ENCODE results near the gene TGM4. TPM values are rescaled to one million over a fixed set of nuclear protein-coding genes. Genes with fewer than 3 reads are reported as not detected.

The TGM4 gene
- total and polyA plus RNA-seq, 5 donors, result not detected

DNA sequence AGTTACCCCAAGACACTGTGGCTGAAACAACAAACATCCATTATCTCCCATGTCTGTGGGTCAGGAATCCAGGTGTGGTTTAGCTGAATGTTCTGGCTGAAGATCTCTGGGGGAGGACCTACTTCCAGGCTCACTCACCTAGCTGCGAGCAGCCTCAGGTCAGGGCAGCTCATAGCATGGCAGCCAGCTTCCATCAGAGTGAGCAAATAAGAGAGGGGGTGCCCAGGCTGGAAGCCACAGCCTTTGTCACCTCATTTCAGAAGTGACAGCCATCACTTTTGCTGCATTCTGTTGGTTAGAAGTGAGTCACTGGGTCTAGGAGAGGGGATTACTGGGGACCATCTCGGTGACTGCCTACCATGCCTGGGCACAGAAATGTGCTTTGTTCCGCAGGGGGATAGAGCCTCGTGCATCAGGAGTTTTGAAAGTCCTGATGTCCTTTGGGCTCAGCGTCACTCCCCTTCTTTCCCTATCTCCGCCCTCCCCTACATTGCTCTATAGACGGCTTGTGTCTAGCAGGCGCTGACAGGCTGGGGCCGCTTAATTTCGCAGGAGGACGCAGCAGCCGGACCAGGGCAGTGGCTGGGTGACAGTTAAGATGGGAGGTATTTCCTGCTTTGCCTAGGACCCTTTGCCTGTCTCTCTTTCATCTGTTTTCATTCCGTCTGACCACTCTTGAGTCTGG, 25.4 kb downstream of the TGM4 start:
- intact Hi-C loops (cut with DNase I), result no loop called here
- Histone ChIP-seq H3K27me3 (ENCODE audit: control insufficient read depth, insufficient read depth) (no peaks in the 10 kb centered on the region), H3K4me3 (ENCODE audit: low read length) (no peak overlapping the region), H3K9me3 (ENCODE audit: control insufficient read depth, low read length) (no peaks in the 10 kb centered on the region), H3K4me1 (ENCODE audit: control insufficient read depth, insufficient read depth, low read length) (no peaks in the 10 kb centered on the region), H3K27ac (ENCODE audit: low read length) (no peak overlapping the region)
- WGBS, result 34% methylated on average over 13 of the region's 13 CpGs
- no peak for ATAC-seq
- DNase-seq, result no peak

DNA sequence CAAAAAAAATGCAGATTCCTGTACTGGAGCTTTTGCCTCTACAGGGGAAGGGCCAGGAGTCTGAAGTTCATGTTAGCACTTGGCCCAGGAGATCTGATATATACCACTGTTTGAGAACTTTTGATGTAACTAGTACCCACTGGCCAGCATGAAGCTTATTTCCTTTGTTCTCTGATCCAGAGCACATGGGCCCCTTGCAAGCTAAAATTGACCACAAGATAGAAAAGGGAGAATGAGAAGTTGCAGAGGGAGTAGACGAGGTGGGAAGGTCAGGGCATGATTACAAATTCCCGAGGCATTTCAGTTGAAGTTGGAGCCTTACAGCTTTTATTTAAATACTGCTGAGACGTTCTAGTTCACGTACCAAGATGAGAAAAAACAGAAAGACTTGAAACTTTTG, 28.2 kb downstream of the TGM4 start:
- WGBS, result 47% methylated on average over 4 of the region's 4 CpGs
- DNase-seq, result no peak
- intact Hi-C loops (cut with DNase I), result no loop called here
- no peak overlapping the region for H3K4me3 ChIP-seq (ENCODE audit: low read length)
- H3K9me3 ChIP-seq (ENCODE audit: control insufficient read depth, low read length), result no peaks in the 10 kb centered on the region
- no peaks in the 10 kb centered on the region for H3K27me3 ChIP-seq (ENCODE audit: control insufficient read depth, insufficient read depth)
- no peaks in the 10 kb centered on the region for H3K4me1 ChIP-seq (ENCODE audit: control insufficient read depth, insufficient read depth, low read length)
- H3K27ac ChIP-seq (ENCODE audit: low read length), result no peak overlapping the region
- no peak for ATAC-seq

DNA sequence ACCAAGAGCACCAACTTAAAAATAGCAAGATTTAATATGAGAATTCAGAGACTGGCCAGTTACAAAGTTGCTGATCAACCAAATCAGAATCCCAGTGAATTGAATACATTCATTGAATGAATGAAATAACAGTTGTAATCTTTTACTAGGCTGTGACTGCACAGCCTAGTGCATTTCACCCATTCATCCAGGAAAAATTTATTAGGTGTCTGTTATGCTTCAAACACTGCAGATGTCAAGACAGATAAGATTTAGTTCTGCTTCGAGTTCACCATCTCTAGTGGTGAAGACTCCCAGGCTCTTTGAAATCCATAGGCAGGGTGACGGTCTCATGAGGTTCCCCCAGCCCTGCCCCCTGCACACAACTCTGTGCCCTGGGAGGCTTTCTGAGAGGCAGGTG, 28.9 kb downstream of the TGM4 start:
- DNase-seq (no peak), ATAC-seq (no peak)
- H3K4me1 ChIP-seq (ENCODE audit: control insufficient read depth, insufficient read depth, low read length), result no peaks in the 10 kb centered on the region
- H3K27me3 ChIP-seq (ENCODE audit: control insufficient read depth, insufficient read depth), result no peaks in the 10 kb centered on the region
- H3K27ac ChIP-seq (ENCODE audit: low read length), result no peak overlapping the region
- no peaks in the 10 kb centered on the region for H3K9me3 ChIP-seq (ENCODE audit: control insufficient read depth, low read length)
- no peak overlapping the region for H3K4me3 ChIP-seq (ENCODE audit: low read length)
- intact Hi-C loops (cut with DNase I), result no loop called here
- WGBS, result 48% methylated on average over 2 of the region's 2 CpGs

DNA sequence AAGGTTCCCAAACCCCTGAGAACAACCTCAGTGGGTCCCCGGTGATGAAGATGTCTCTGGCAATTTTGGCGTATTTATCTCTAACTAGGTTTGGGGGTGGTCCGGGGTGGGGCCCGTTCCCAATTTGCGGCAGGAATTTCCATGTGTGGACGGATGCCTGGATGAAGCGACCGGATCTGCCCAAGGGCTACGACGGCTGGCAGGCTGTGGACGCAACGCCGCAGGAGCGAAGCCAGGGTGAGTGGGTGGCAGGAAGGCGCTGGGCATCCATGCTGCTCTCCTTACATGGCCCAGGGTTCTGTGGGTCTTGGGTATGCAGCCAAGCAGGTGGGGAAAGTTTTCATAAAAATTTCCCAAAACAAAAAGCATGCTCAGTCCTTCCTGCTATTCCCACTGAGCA, 29.3 kb downstream of the TGM4 start:
- H3K27ac ChIP-seq (ENCODE audit: low read length), result no peak overlapping the region
- 90% methylated on average over 15 of the region's 15 CpGs for WGBS
- no peak overlapping the region for H3K4me3 ChIP-seq (ENCODE audit: low read length)
- no peaks in the 10 kb centered on the region for H3K9me3 ChIP-seq (ENCODE audit: control insufficient read depth, low read length)
- DNase-seq (no peak), ATAC-seq (no peak)
- intact Hi-C loops (cut with DNase I), result no loop called here
- no peaks in the 10 kb centered on the region for H3K4me1 ChIP-seq (ENCODE audit: control insufficient read depth, insufficient read depth, low read length)
- H3K27me3 ChIP-seq (ENCODE audit: control insufficient read depth, insufficient read depth), result no peaks in the 10 kb centered on the region

DNA sequence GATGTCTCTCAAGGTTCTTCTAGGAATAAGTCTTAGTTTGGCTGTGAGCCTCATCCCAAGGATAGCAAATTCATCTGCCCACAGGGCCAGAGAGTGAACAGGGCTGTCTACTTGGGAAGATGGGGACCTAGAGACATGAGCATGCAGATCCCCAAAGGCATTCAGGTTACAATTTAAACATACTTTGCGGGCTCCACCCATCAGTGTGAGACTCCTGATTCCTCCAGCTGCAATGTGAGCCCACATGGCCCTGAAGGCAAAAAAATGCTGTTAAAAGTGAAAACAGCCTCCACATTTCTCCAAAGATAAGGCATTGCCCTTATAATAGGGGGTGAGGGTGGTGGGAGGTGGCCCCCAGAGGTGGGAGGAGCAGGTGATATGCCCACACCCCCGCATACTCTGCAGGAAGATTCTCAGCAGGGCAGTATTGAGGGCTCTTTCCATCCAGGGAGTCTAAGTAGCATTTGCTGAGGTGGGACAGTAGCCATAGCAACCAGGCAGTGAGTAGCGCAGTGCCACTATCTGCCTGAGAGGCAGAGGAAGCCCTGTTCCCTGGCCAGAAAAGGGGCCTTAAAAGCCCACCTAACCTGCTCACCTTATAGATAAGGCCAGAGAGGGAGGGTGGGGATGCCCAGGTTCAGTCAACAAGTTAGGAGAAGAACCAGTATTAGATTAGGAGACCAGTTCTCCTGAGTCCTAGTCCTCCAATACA, 31.2 kb downstream of the TGM4 start:
- no peak overlapping the region for H3K4me3 ChIP-seq (ENCODE audit: low read length)
- H3K9me3 ChIP-seq (ENCODE audit: control insufficient read depth, low read length), result no peaks in the 10 kb centered on the region
- no peaks in the 10 kb centered on the region for H3K4me1 ChIP-seq (ENCODE audit: control insufficient read depth, insufficient read depth, low read length)
- no peak overlapping the region for H3K27ac ChIP-seq (ENCODE audit: low read length)
- DNase-seq (no peak), ATAC-seq (no peak)
- intact Hi-C loops (cut with DNase I), result no loop called here
- no peaks in the 10 kb centered on the region for H3K27me3 ChIP-seq (ENCODE audit: control insufficient read depth, insufficient read depth)
- WGBS, result 88% methylated on average over 3 of the region's 3 CpGs

DNA sequence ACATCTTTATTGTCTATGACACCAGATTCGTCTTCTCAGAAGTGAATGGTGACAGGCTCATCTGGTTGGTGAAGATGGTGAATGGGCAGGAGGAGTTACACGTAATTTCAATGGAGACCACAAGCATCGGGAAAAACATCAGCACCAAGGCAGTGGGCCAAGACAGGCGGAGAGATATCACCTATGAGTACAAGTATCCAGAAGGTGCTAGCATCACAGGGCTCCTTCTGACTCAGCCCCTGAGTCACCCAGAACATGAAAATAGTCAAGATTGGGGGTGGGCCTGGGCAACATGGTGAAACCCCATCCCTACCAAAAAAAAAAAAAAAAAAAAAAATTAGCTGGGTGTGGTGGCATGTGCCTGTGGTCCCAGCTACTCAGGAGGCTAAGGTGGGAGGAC, 32.6 kb downstream of the TGM4 start:
- no peak for ATAC-seq
- WGBS, result 84% methylated on average over 4 of the region's 4 CpGs
- no peaks in the 10 kb centered on the region for H3K4me1 ChIP-seq (ENCODE audit: control insufficient read depth, insufficient read depth, low read length)
- DNase-seq, result no peak
- no peaks in the 10 kb centered on the region for H3K9me3 ChIP-seq (ENCODE audit: control insufficient read depth, low read length)
- H3K27ac ChIP-seq (ENCODE audit: low read length), result no peak overlapping the region
- H3K4me3 ChIP-seq (ENCODE audit: low read length), result no peak overlapping the region
- no peaks in the 10 kb centered on the region for H3K27me3 ChIP-seq (ENCODE audit: control insufficient read depth, insufficient read depth)
- intact Hi-C loops (cut with DNase I), result no loop called here

DNA sequence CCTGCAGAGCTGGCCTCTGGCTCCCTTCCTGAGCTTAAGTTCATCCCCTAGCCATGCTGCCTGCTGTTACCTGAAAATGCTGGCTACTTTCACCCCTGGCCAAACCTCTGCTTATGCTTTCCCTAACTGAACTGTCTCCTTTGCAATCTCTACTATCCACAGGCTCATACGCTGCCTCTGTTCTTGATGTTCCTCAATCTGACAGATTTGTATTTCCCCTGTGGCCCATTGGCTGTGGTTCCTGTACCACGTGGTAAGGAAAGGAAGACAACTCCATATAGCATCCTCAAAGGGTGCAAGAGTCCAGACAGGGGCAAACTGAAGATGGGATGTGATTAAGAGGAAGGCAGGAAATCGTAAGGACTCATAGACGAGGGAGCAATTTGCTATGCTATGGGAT, 33.2 kb downstream of the TGM4 start:
- Histone ChIP-seq H3K4me3 (ENCODE audit: low read length) (no peak overlapping the region), H3K4me1 (ENCODE audit: control insufficient read depth, insufficient read depth, low read length) (no peaks in the 10 kb centered on the region), H3K27ac (ENCODE audit: low read length) (no peak overlapping the region), H3K27me3 (ENCODE audit: control insufficient read depth, insufficient read depth) (no peaks in the 10 kb centered on the region), H3K9me3 (ENCODE audit: control insufficient read depth, low read length) (no peaks in the 10 kb centered on the region)
- 66% methylated on average over 4 of the region's 4 CpGs for WGBS
- intact Hi-C loops (cut with DNase I), result no loop called here
- DNase-seq, result no peak
- ATAC-seq, result no peak

DNA sequence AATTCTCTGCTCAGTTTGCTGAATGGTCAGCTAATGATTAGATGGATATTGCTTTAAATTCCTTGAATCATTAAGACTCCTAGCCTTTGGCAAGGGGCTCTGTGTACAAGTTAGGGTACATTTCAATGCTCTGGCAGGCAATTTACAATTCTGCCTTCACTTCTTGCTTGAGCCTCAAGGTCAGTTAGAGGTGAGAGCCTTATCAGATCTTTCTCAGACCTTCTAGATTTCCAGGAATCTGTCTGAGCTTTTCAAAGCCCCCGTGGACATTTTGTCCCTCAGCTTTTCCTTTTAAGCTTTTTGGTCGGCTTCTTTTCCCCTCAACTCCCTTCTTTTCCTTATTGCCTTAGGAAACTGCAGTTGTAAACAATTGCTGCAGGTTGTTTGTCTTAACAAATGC, 34.7 kb downstream of the TGM4 start:
- no peaks in the 10 kb centered on the region for H3K27me3 ChIP-seq (ENCODE audit: control insufficient read depth, insufficient read depth)
- DNase-seq (no peak), ATAC-seq (no peak)
- H3K4me3 ChIP-seq (ENCODE audit: low read length), result no peak overlapping the region
- intact Hi-C loops (cut with DNase I), result no loop called here
- H3K9me3 ChIP-seq (ENCODE audit: control insufficient read depth, low read length), result no peaks in the 10 kb centered on the region
- H3K27ac ChIP-seq (ENCODE audit: low read length), result no peak overlapping the region
- H3K4me1 ChIP-seq (ENCODE audit: control insufficient read depth, insufficient read depth, low read length), result no peaks in the 10 kb centered on the region
- 64% methylated on average over 2 of the region's 2 CpGs for WGBS

DNA sequence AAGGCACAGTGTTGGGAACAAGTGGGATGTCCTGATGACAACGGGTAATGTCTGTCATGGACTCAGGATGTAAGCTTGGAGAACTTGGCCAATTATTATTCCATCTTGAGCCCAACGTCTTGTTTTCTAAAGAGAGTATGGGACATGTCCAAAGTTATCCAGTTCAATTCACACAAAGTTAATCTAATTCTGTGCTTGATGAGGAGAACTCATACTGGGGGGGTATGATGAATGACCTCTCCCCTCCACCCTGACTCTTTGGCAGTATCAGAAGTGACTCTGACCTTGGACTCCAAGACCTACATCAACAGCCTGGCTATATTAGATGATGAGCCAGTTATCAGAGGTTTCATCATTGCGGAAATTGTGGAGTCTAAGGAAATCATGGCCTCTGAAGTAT, 36.3 kb downstream of the TGM4 start:
- Histone ChIP-seq H3K4me3 (ENCODE audit: low read length) (no peak overlapping the region), H3K9me3 (ENCODE audit: control insufficient read depth, low read length) (no peaks in the 10 kb centered on the region), H3K27ac (ENCODE audit: low read length) (no peak overlapping the region), H3K27me3 (ENCODE audit: control insufficient read depth, insufficient read depth) (no peaks in the 10 kb centered on the region), H3K4me1 (ENCODE audit: control insufficient read depth, insufficient read depth, low read length) (no peaks in the 10 kb centered on the region)
- 91% methylated on average over 3 of the region's 3 CpGs for WGBS
- no peak for DNase-seq
- ATAC-seq, result no peak
- intact Hi-C loops (cut with DNase I), result loop anchor here in 3 of 4 donors (5.0 kb wide), 1 partner anchor 378 kb away; no protein-coding TSS in a partner anchor

DNA sequence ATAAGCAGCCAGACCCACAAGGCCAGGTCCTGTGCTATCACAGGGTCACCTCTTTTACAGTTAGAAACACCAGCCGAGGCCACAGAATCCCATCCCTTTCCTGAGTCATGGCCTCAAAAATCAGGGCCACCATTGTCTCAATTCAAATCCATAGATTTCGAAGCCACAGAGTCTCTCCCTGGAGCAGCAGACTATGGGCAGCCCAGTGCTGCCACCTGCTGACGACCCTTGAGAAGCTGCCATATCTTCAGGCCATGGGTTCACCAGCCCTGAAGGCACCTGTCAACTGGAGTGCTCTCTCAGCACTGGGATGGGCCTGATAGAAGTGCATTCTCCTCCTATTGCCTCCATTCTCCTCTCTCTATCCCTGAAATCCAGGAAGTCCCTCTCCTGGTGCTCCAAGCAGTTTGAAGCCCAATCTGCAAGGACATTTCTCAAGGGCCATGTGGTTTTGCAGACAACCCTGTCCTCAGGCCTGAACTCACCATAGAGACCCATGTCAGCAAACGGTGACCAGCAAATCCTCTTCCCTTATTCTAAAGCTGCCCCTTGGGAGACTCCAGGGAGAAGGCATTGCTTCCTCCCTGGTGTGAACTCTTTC, 39.6 kb downstream of the TGM4 start:
- ATAC-seq, result peak; percentile 51 to 72
- peak; percentile 57 to 86 (median 78) for DNase-seq
- WGBS, result 27% methylated on average over 4 of the region's 4 CpGs
- H3K4me3 ChIP-seq (ENCODE audit: low read length), result no peak overlapping the region
- H3K9me3 ChIP-seq (ENCODE audit: control insufficient read depth, low read length), result no peaks in the 10 kb centered on the region
- H3K27me3 ChIP-seq (ENCODE audit: control insufficient read depth, insufficient read depth), result no peaks in the 10 kb centered on the region
- intact Hi-C loops (cut with DNase I), result loop anchor here in 3 of 4 donors (5.0 kb wide), 1 partner anchor 382 kb away; no protein-coding TSS in a partner anchor
- no peaks in the 10 kb centered on the region for H3K4me1 ChIP-seq (ENCODE audit: control insufficient read depth, insufficient read depth, low read length)
- H3K27ac ChIP-seq (ENCODE audit: low read length), result no peak overlapping the region

DNA sequence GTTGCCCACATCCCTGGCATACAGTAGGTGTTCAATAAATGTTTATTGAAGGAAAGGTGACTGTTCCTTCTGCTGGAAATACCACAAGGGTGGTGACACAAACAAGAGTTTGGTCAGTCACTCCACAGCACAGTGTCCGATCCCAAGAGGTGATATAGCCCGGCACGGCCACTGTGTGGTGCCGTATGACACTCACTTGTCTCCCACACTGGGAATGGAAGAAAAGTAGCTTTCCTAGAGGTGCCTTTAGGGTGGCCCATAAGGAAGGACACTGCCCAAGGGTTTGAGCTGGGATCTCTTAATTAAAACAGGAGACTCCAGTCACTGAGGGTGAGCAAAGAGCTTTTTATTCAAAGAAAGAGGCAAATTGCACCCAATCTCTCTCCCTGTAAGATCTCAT, 40.5 kb downstream of the TGM4 start:
- H3K4me3 ChIP-seq (ENCODE audit: low read length), result no peak overlapping the region
- WGBS, result 56% methylated on average over 4 of the region's 4 CpGs
- peak; percentile 37 to 50 for ATAC-seq
- DNase-seq, result no peak
- intact Hi-C loops (cut with DNase I), result loop anchor here in 3 of 4 donors (5.0 kb wide), 1 partner anchor 383 kb away; no protein-coding TSS in a partner anchor
- H3K27ac ChIP-seq (ENCODE audit: low read length), result no peak overlapping the region
- no peaks in the 10 kb centered on the region for H3K4me1 ChIP-seq (ENCODE audit: control insufficient read depth, insufficient read depth, low read length)
- no peaks in the 10 kb centered on the region for H3K27me3 ChIP-seq (ENCODE audit: control insufficient read depth, insufficient read depth)
- no peaks in the 10 kb centered on the region for H3K9me3 ChIP-seq (ENCODE audit: control insufficient read depth, low read length)

Data from right cardiac atrium (tissue), 5 donors.